ENCODE data around the gene PRKD1. TPM values are rescaled to one million over a fixed set of nuclear protein-coding genes. Genes with fewer than 3 reads are reported as not detected.

The PRKD1 gene
- total RNA-seq, 1 donor from 2014 or later = 0.53 TPM

- Histone ChIP-seq H3K36me3 (ENCODE audit: control insufficient read depth, insufficient read depth, low read length) (no peaks in the 10 kb centered on the region), H3K27me3 (ENCODE audit: control insufficient read depth, insufficient read depth, low read length) (no peaks in the 10 kb centered on the region), H3K4me3 (ENCODE audit: low read depth, low read length) (no peak overlapping the region)
- no peak for TF ChIP-seq CTCF (IDR thresholded peaks at IDR 0.05; ENCODE audit: insufficient read depth, low read length, severe bottlenecking)
- FAIRE-seq = no peak
- no peak for DNase-seq (ENCODE audit: low read depth)
Observed at GRCh38 chr14:29804481-29805266, 123.0 kb downstream of the PRKD1 start.

GRCh38 chr14:29803045-29803444 lies 124.6 kb downstream of the PRKD1 start:
- DNase-seq (ENCODE audit: low read depth) = no peak
- TF ChIP-seq CTCF (IDR thresholded peaks at IDR 0.05; ENCODE audit: insufficient read depth, low read length, severe bottlenecking) = no peak
- Histone ChIP-seq H3K36me3 (ENCODE audit: control insufficient read depth, insufficient read depth, low read length) (no peaks in the 10 kb centered on the region), H3K27me3 (ENCODE audit: control insufficient read depth, insufficient read depth, low read length) (no peaks in the 10 kb centered on the region), H3K4me3 (ENCODE audit: low read depth, low read length) (no peak overlapping the region)
- FAIRE-seq = no peak

- TF ChIP-seq CTCF (IDR thresholded peaks at IDR 0.05; ENCODE audit: insufficient read depth, low read length, severe bottlenecking) = no peak
- no peak for FAIRE-seq
- DNase-seq (ENCODE audit: low read depth) = no peak
Observed at GRCh38 chr14:29802211-29802610, 125.4 kb downstream of the PRKD1 start.

GRCh38 chr14:29800961-29801360 lies 126.7 kb downstream of the PRKD1 start:
- FAIRE-seq (no peak), DNase-seq (ENCODE audit: low read depth) (no peak)
- TF ChIP-seq CTCF (IDR thresholded peaks at IDR 0.05; ENCODE audit: insufficient read depth, low read length, severe bottlenecking) = peak; percentile 20
- Histone ChIP-seq H3K4me3 (ENCODE audit: low read depth, low read length) (no peak overlapping the region), H3K27me3 (ENCODE audit: control insufficient read depth, insufficient read depth, low read length) (no peaks in the 10 kb centered on the region), H3K36me3 (ENCODE audit: control insufficient read depth, insufficient read depth, low read length) (no peaks in the 10 kb centered on the region)

More at GRCh38 chr14:29802211-29802610, 125.4 kb downstream of the PRKD1 start:
- no peaks in the 10 kb centered on the region for H3K27me3 ChIP-seq (ENCODE audit: control insufficient read depth, insufficient read depth, low read length)
- H3K36me3 ChIP-seq (ENCODE audit: control insufficient read depth, insufficient read depth, low read length) = no peaks in the 10 kb centered on the region
- no peak overlapping the region for H3K4me3 ChIP-seq (ENCODE audit: low read depth, low read length)

- Histone ChIP-seq H3K36me3 (ENCODE audit: control insufficient read depth, insufficient read depth, low read length) (no peaks in the 10 kb centered on the region), H3K27me3 (ENCODE audit: control insufficient read depth, insufficient read depth, low read length) (no peaks in the 10 kb centered on the region), H3K4me3 (ENCODE audit: low read depth, low read length) (no peak overlapping the region)
- TF ChIP-seq CTCF (IDR thresholded peaks at IDR 0.05; ENCODE audit: insufficient read depth, low read length, severe bottlenecking) = no peak
- DNase-seq (ENCODE audit: low read depth) (no peak), FAIRE-seq (no peak)
Observed at GRCh38 chr14:29799464-29800095, 128.1 kb downstream of the PRKD1 start.
